ENCODE measurements around the gene PAPSS2.

The PAPSS2 gene

DNA sequence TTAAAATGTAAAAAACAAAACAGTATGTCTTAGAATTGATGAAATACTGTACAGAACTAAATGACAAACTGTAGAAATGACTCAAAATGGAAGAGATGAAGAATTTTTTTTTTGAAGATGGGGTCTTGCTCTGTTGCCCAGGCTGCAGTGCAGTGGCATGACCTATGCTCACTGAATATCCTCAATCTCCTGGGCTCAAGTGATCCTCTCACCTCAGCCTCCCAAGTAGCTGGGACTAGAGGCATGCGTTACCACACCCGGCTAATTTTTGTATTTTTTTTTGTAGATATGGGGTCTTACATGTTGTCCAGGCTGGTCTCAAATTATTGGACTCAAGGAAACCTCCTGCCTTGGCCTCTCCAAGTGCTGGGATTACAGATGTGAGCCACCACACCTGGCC lies 121.9 kb downstream of the PAPSS2 start:
- DNase-seq (ENCODE audit: low read depth in 2 of 3, low spot score in 1 of 3) = no peak

DNA sequence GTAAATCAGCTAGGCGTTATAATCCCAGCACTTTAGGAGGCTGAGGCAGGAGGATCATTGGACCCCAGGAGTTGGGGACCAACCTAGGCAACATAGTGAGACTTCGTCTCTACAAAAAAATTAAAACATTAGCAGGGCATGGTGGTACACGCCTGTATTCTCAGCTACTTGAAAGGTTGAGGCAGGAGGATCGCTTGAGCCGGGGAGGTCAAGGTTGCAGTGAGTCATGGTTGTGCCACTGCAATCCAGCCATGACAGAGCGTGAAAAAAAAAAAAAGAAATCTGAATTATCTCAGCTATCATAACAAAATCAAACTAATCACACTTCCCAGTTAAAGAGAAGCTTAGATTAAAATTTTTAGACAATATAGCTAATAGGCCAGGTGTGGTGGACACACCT lies 123.0 kb downstream of the PAPSS2 start:
- DNase-seq (ENCODE audit: low read depth in 2 of 3, low spot score in 1 of 3) = no peak

DNA sequence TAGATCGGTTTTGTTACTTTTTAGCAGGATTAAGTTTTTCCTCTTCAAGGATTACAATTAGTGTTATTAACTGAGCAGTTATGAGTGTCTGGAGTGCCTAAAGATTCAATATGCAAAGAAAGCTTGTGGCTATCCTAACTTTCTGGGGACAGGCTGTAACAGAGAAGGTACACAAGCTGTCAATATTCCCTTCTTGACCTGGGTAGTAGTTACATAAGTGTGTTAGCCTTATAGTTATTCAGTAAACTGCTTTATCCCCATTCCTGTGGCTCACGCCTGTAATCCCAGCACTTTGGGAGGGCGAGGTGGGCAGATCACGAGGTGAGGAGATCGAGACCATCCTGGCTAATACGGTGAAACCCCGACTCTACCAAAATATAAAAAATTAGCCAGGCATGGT lies 126.7 kb downstream of the PAPSS2 start:
- no peak for DNase-seq (ENCODE audit: low read depth in 2 of 3, low spot score in 1 of 3)

DNA sequence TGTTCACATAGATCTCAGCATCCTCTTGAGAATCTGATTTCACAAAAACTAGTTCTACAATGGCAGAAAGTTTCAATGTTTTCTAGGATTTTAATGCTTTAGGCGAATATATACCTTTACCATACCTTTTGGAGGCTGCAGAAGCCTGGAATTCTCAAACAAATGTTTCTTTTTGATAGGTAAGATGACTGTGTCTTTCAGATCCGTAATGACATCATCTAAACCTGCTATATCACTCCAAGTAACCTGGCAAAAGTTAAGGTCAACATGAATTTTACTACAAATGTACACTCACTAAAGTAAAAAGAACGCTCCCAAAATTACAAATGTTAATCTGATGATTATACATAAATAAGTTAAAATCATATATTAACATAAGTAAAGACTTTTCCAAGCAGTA lies 130.5 kb downstream of the PAPSS2 start:
- DNase-seq (ENCODE audit: low read depth in 2 of 3, low spot score in 1 of 3) = no peak

DNA sequence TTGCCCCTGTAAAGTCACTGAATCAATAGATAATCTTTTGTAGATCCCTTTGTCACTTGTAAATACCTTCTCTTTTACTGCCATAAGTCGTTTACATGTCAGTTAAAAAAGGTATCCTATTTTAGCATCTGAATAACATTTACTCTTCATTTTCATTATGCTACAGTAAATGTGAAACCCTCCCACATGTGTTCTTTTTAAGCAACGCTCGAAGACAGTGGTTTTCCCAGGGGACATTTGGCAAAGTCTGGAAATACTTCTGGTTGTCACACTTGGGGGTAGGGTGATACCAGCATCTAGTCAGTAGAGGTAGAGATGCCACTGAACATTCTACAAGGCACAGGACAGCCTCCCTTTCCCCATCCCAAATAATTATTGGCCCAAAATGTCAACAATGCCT lies 134.6 kb downstream of the PAPSS2 start:
- DNase-seq (ENCODE audit: low read depth in 2 of 3, low spot score in 1 of 3) = no peak
